Activated naive CD4-positive, alpha-beta T cell treated with anti-CD3 and anti-CD28 coated beads, Interleukin-2, amount 10 ng/mL, durations not matched to agents 7 days and 5 days (primary cell): ENCODE data around the gene SH3RF2.

Experiments
- CTCF ChIA-PET: fragments of 350-600 bp; sonication (Branson Sonifier 250); formaldehyde crosslinking; loops from one replicate; lab custom pipeline; 2021; ENCODE audit warnings: antibody characterized with exemption; lab: Charles Lee
- DNase-seq: peaks from one replicate; pipeline ENCODE4 v3.0.0-alpha.2; 2020
- H3K27ac Mint-ChIP-seq: one replicate; pipeline ENCODE4 v1.8.0; 2021; ENCODE audit warnings: mild to moderate bottlenecking, moderate library complexity, mixed read lengths
- H3K27me3 Mint-ChIP-seq: one replicate; pipeline ENCODE4 v1.8.0; 2021; ENCODE audit warnings: mild to moderate bottlenecking, mixed read lengths
- H3K36me3 Mint-ChIP-seq: one replicate; pipeline ENCODE4 v1.8.0; 2021; ENCODE audit warnings: mixed read lengths
- H3K4me1 Mint-ChIP-seq: one replicate; pipeline ENCODE4 v1.8.0; 2021; ENCODE audit warnings: mixed read lengths
- H3K4me3 Mint-ChIP-seq: one replicate; pipeline ENCODE4 v1.8.0; 2021; ENCODE audit warnings: mild to moderate bottlenecking, moderate library complexity, mixed read lengths
- H3K9me3 Mint-ChIP-seq: one replicate; pipeline ENCODE4 v1.8.0; 2021; ENCODE audit warnings: mixed read lengths

The SH3RF2 gene

DNA sequence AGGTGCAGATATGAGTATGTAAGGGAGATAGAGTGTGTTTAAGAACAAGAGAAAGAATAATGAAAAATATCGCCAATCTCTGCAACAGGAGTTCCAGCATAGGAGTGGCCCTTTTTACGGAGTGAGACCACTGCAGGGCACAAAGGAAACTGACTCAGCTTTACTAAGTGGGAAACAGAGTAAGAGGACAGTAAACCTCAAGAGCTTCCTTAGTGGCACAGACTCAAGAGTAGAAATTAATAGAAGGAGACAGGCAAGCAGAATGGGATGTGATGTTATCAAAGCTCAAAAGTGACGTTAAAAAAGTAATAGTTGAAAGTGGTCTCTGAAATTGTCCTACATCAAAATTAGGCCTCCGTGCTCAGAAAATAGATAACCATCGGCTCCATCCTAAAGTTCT lies 2.1 kb upstream of the SH3RF2 start:
- H3K27me3 Mint-ChIP-seq, result peaks cover 20% of the 10 kb centered on the region
- CTCF ChIA-PET, result interaction anchor here (0.6 kb wide), 1 partner anchor 28 kb away, joined by 3 read pairs; no protein-coding TSS in a partner anchor
- H3K36me3 Mint-ChIP-seq, result no peaks in the 10 kb centered on the region
- H3K4me3 Mint-ChIP-seq, result no peak overlapping the region
- H3K27ac Mint-ChIP-seq, result no peak overlapping the region
- DNase-seq, result no peak
- H3K4me1 Mint-ChIP-seq, result peaks cover 10% of the 10 kb centered on the region
- no peaks in the 10 kb centered on the region for H3K9me3 Mint-ChIP-seq

DNA sequence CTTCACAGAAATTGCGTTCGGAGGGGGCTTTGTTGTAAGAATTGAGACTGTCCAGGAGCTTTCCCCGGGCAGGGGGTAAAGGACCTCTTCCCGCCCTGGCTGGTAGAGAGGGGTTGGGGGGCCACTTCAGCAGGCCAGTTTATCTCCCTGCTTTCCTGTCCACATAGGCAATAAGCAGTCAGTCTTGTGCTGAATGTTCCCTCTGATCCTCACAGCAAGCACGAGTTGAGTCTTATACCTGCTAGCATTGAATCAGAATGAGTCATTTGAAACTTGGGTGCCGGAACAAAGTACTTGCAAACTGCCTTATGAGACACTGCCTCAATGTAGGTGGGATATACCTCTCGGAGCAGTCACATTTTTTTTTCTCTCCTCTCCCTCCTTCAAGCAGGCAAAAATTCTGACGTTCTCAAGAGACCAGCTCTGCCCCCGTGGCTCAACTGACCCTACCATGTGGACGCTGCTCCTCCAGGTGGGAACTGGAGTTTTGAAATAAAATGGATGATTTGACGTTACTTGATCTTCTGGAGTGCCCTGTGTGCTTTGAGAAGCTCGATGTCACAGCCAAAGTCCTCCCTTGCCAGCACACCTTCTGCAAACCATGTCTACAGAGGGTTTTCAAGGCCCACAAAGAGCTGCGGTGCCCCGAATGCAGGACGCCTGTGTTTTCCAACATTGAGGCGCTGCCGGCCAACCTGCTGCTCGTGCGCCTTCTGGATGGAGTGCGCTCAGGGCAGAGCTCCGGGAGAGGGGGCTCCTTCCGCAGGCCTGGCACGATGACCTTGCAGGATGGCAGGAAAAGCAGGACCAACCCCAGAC lies 1.3 kb downstream of the SH3RF2 start:
- CTCF ChIA-PET, result interaction anchor here (0.6 kb wide), 1 partner anchor 100 kb away, joined by 3 read pairs; no protein-coding TSS in a partner anchor
- Mint-ChIP-seq H3K27me3 (peaks cover 33% of the 10 kb centered on the region), H3K4me1 (peaks cover 10% of the 10 kb centered on the region), H3K27ac (no peak overlapping the region), H3K9me3 (no peaks in the 10 kb centered on the region), H3K4me3 (no peak overlapping the region), H3K36me3 (no peaks in the 10 kb centered on the region)
- DNase-seq, result no peak

DNA sequence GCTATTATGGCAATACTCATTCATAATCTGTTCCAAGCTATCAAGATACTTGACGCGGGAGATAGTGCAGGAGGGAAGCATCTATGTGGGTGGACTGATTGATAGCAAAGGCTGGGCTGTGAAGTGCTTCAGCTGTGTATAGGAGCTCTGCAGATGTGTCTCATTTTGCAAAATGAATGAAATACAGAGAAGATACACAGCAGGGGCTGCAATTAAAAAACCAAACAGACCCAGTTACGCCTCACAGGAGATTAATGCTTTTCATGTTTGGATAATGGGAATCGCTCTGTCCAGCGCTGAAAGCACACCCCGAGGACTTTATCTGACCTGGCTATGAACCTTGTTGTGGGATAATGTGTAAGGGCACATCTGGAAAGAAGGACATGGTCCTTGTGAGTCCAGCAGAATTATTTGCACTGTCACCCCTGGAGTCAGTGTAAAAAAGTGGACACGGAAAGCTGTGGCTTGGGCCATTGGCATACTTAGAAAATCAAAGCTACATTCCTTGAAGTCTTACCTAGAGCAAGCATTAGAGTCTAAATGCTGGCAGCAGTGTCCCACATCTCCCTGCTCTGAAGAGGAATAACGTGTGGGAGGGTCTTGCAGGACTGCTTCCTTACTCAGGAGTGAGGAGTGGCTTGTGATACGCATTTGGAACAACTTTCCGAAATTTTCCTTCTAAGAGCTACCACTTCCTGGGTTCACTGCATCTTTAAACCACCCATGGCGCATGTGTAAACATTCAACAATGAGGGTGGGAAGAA lies 2.6 kb downstream of the SH3RF2 start:
- DNase-seq, result no peak
- CTCF ChIA-PET, result no interaction called here
- Mint-ChIP-seq H3K4me3 (no peak overlapping the region), H3K4me1 (peaks cover 10% of the 10 kb centered on the region), H3K9me3 (no peaks in the 10 kb centered on the region), H3K36me3 (no peaks in the 10 kb centered on the region), H3K27ac (no peak overlapping the region), H3K27me3 (peaks cover 33% of the 10 kb centered on the region)

DNA sequence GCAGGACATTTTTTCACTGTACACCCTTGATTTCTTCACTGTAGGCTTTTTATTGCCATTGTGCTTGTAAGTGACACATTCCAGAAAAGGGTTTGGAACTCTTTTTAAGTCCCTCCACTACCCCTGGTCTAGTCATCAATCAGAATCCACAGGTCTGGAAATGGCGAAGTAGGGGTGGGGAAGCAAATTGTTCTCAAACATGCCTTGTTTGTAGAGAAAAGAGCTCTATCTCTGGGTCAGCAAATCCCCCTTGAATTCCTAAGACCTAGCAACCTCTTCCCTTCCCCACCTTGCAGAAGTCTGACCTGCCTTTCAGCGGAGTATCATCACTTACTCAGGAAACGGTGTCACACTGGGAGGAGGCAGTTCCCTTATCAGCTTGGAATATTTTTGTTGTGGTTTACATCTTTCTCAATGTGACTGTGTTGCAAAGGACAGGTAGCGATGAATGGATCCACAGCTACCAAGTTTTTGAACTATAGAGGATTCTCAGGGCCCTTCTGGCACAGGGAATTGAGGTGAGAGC lies 3.2 kb downstream of the SH3RF2 start:
- Mint-ChIP-seq H3K4me1 (peaks cover 10% of the 10 kb centered on the region), H3K36me3 (no peaks in the 10 kb centered on the region), H3K27me3 (peaks cover 33% of the 10 kb centered on the region), H3K9me3 (no peaks in the 10 kb centered on the region), H3K27ac (no peak overlapping the region), H3K4me3 (no peak overlapping the region)
- DNase-seq, result no peak
- CTCF ChIA-PET, result no interaction called here

DNA sequence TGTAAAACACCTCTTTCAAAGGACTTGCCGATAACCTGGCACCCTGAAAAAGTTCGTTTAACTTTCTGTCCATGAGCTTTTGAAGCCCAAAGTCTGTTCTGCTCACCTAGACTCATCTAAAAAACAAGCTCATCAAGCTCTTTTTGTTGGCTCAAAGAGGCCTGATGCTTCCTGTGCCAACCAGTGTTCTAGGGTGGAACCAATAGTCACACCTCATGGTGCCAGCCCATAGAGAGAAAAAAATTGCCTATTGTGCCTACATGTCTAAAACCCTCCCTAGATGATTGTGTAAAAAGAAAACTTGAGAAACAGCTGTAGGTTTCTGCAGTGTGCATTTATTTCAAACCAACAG lies 4.7 kb downstream of the SH3RF2 start:
- H3K4me1 Mint-ChIP-seq, result peaks cover 17% of the 10 kb centered on the region
- no peaks in the 10 kb centered on the region for H3K36me3 Mint-ChIP-seq
- CTCF ChIA-PET, result no interaction called here
- H3K9me3 Mint-ChIP-seq, result no peaks in the 10 kb centered on the region
- H3K4me3 Mint-ChIP-seq, result no peak overlapping the region
- DNase-seq, result no peak
- H3K27ac Mint-ChIP-seq, result no peak overlapping the region
- H3K27me3 Mint-ChIP-seq, result peaks cover 38% of the 10 kb centered on the region

DNA sequence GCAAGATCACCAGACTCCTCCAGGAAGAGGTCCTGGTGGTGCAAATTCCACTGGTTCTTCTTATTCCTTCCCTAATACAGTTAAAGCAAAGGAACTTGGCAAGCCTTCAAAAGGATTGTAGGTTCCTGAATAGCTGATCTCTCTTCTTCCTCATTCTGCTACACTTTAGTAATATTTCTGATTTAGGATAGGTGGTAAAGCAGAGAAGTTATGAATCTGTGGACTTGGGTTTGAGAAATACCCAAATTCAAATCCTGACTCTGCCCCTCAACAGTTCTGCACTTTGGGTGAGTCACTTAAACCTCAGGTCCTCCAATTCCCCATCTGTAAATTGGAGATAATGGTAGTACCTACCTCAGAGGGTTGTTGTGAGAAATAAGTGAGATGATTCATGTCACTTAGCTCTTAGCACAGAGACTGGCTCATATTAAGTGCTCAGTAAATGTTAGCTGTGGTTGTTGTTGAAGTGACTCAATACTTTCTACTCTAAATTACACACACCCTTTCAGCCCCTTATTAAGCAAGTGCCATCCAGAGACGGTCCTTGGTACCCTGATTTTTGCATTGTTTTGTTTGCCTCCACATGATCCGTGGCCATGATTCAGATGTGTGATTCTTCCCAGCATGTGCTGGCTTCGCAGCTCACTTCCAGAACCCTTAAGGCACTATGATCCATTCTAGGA lies 5.2 kb downstream of the SH3RF2 start:
- Mint-ChIP-seq H3K9me3 (no peaks in the 10 kb centered on the region), H3K27me3 (peaks cover 33% of the 10 kb centered on the region), H3K27ac (no peak overlapping the region), H3K4me1 (peaks cover 17% of the 10 kb centered on the region), H3K4me3 (no peak overlapping the region), H3K36me3 (no peaks in the 10 kb centered on the region)
- CTCF ChIA-PET, result no interaction called here
- no peak for DNase-seq

DNA sequence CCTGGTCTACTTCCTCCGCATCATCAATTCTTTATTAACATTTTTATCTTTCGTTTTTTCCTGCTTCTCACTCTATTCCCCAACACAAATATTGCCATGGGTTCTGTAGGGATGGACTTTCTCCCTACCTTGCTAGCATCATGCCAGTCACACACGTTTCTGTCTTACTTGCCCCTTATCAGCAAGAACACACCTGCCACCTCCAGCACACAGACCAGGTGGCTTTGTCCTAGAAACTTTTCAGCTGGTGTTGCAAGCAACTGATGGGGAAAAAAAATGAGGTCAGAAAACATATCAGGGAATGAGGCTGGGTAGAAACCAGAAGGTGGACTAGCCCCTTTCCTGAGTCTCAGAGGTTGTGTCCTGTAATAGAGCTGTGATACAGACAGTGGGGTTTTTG lies 5.8 kb downstream of the SH3RF2 start:
- Mint-ChIP-seq H3K27me3 (peaks cover 27% of the 10 kb centered on the region), H3K9me3 (no peaks in the 10 kb centered on the region), H3K27ac (no peak overlapping the region), H3K36me3 (no peaks in the 10 kb centered on the region), H3K4me3 (no peak overlapping the region), H3K4me1 (peaks cover 17% of the 10 kb centered on the region)
- CTCF ChIA-PET, result no interaction called here
- DNase-seq, result no peak

DNA sequence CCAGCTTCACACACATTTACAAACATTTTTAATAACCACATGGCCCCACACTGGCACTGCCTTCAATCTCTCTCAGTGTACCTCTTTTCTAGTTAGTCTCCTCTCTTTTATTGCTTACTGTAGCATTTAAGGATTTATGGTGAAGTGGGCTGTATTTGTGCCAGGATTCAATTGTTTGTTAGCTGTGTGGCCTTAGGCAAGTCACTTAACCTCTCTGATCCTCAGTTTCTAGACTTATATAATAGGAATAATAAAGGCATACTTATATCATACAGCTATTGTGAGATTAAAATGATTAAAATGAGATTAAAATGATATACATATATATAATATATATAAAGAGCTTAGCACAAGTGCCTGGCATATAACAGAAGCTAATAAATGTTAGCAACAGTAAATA lies 6.4 kb downstream of the SH3RF2 start:
- peaks cover 21% of the 10 kb centered on the region for H3K27me3 Mint-ChIP-seq
- CTCF ChIA-PET, result no interaction called here
- peaks cover 17% of the 10 kb centered on the region for H3K4me1 Mint-ChIP-seq
- no peak overlapping the region for H3K4me3 Mint-ChIP-seq
- no peak overlapping the region for H3K27ac Mint-ChIP-seq
- H3K9me3 Mint-ChIP-seq, result no peaks in the 10 kb centered on the region
- DNase-seq, result no peak
- H3K36me3 Mint-ChIP-seq, result no peaks in the 10 kb centered on the region

DNA sequence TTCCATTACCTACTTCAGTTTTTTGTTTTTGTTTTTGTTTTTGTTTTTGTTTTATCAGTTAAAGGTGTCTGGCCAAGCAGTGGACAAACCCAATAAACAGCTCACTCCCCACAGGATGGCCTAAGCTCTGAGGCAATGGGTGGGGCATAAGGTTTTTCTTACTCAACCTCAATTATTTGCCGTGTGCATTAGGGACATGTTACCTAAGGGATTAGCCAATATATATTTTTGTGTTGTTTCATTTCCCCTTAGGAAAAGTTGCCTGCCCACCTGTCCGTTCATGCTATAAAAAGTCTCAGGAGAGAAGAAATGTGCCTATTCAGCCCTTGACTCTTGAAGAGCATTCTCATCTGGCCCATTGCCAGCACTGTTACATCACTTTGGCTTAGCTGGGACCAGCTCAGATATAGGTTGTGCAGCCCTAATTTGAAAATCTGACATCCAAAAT lies 7.3 kb downstream of the SH3RF2 start:
- Mint-ChIP-seq H3K27me3 (peaks cover 23% of the 10 kb centered on the region), H3K4me3 (no peak overlapping the region), H3K4me1 (peaks cover 17% of the 10 kb centered on the region)

DNA sequence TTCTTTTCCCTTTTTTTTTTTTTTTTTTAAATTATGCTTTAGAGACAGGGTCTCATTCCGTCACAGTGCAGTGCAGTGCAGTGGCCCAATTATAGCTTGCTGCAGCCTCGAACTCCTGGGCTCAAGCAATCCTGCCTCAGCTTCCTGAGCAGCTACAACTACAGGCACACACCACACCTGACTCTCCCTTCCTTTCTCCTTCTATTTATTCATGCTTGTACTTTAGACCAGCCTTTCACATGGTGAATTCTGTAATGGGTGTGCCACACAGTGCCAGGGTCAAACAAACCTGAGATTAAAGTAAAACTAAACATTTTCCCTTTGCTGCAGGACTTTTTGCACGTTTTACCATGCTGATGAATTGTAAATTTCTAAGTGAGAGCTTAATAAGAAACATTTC lies 8.0 kb downstream of the SH3RF2 start:
- DNase-seq, result no peak
- Mint-ChIP-seq H3K4me3 (no peak overlapping the region), H3K4me1 (peaks cover 17% of the 10 kb centered on the region), H3K36me3 (no peaks in the 10 kb centered on the region), H3K27me3 (peaks cover 29% of the 10 kb centered on the region), H3K27ac (no peak overlapping the region), H3K9me3 (no peaks in the 10 kb centered on the region)
- CTCF ChIA-PET, result no interaction called here

More for the DNA sequence above, 7.3 kb downstream of the SH3RF2 start:
- no peaks in the 10 kb centered on the region for H3K9me3 Mint-ChIP-seq
- no peak for DNase-seq
- no peak overlapping the region for H3K27ac Mint-ChIP-seq
- CTCF ChIA-PET, result no interaction called here
- no peaks in the 10 kb centered on the region for H3K36me3 Mint-ChIP-seq

DNA sequence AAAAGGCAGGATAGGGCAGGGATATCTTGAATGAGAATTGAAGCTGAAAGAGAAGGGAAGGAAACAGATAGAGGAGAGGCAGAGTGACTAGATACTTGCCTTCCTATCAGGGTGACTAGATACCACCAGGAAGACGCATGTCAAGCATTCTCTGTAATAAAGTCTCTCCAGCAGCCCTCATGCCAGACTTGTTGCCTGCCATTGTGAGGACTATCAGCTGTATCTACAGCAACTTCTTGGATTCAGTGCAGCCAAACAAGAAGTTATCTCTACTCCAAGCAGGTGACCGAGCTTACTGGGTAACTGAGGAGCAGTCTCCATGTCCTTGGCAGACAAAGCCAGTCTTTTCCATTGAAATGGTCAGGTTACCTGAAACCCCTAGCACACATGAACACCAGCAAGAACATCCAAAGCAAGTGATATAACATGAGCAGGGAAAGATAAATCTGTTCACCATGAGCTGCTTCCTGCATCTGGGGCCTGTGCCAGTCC lies 9.3 kb downstream of the SH3RF2 start:
- CTCF ChIA-PET, result interaction anchor here (1.8 kb wide), 1 partner anchor 120 kb away, joined by 4 read pairs; no protein-coding TSS in a partner anchor
- Mint-ChIP-seq H3K9me3 (no peaks in the 10 kb centered on the region), H3K4me1 (peaks cover 17% of the 10 kb centered on the region), H3K36me3 (no peaks in the 10 kb centered on the region), H3K27me3 (peaks cover 34% of the 10 kb centered on the region), H3K27ac (no peak overlapping the region), H3K4me3 (no peak overlapping the region)
- no peak for DNase-seq

DNA sequence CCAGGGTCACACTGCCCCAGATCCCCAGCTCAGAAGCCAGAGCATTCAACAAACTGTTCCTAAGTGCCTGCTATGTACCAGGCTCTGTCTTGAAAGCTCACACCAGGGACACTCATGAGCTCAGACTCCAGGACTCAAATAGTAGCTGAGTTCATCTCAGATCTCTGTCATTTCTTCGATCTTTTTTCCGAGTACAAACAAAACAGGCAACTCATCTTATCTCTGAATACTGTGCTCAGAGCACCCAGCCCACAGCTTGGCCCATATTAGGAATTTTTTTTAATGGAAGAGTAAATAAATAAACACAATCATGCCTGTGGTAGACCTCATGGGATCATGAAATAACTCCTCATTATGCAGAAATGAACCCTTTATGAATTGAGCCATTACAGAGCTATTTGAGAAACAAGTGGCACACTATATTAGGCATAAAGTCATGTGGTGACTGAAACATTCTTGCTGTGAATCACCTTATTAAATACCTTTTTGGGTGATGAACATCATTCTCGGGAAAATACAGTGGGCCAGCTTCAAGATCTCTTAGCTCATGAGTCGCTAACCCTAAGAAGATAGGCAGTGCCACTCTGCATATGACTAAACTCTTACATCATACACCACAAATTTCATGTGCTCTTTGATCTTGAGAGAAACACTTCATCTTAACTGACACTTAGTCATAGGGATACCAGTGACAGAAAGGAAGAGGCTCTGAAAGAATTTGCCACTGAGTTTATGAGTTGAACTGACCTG lies 9.9 kb downstream of the SH3RF2 start:
- peaks cover 17% of the 10 kb centered on the region for H3K4me1 Mint-ChIP-seq
- no peak overlapping the region for H3K4me3 Mint-ChIP-seq
- no peaks in the 10 kb centered on the region for H3K9me3 Mint-ChIP-seq
- no peak for DNase-seq
- no peak overlapping the region for H3K27ac Mint-ChIP-seq
- CTCF ChIA-PET, result interaction anchor here (1.8 kb wide), 1 partner anchor 121 kb away, joined by 4 read pairs; no protein-coding TSS in a partner anchor
- H3K36me3 Mint-ChIP-seq, result no peaks in the 10 kb centered on the region
- peaks cover 34% of the 10 kb centered on the region for H3K27me3 Mint-ChIP-seq

DNA sequence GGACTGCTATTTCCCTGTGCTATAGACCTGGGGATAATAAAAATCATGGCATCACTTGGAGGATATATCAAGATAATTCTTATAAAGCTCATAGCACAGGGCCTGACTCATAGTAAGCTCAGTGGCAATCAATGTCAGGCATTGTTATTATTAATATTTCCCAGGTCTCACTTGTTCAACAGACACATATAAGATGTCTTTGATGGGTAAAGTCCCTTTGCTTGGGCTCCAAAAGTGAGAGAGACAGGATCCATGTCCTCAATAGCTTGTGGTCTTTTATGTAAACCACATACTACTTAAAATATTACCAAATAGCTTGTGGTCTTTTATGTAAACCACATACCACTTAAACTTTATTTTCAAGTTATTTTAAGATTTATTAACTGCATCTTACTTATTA lies 11.2 kb downstream of the SH3RF2 start:
- Mint-ChIP-seq H3K4me3 (no peak overlapping the region), H3K9me3 (no peaks in the 10 kb centered on the region), H3K4me1 (peaks cover 17% of the 10 kb centered on the region), H3K27ac (no peak overlapping the region), H3K27me3 (peaks cover 29% of the 10 kb centered on the region), H3K36me3 (no peaks in the 10 kb centered on the region)
- no peak for DNase-seq
- CTCF ChIA-PET, result no interaction called here
